Measurements from ENCODE around the gene COA3. TPM values are rescaled to one million over a fixed set of nuclear protein-coding genes. Genes with fewer than 3 reads are reported as not detected.

Gene COA3
- polyA plus RNA-seq, 1 of the 3 experiments (the other 2 are of a cell fraction), result 103 TPM

- no peak overlapping the region for H3K4me2 ChIP-seq
- ChIA-PET CTCF (interaction anchor here (0.6 to 4.8 kb wide), 3 partner anchors 11 to 1233 kb away, joined by 5 to 37 read pairs (median 7); partner anchors contain the start of gene PSMC3IP), POLR2A (no interaction called here)
- peaks cover 3% of the 10 kb centered on the region for H3F3A ChIP-seq (replicated peaks; ENCODE audit: insufficient read depth)
- no peaks in the 10 kb centered on the region for H3K9me2 ChIP-seq
- H2AFZ ChIP-seq (ENCODE audit: low read depth), result no peak overlapping the region
- H3K9ac ChIP-seq, result no peak overlapping the region
- peaks cover 8% of the 10 kb centered on the region; the same call in 1 of the 2 replicates for H3K27me3 ChIP-seq (ENCODE audit: insufficient read depth)
- WGBS (ENCODE audit: low lambda C conversion rate), result 74% methylated on average over 7 of the region's 7 CpGs
- H3K9me3 ChIP-seq, result no peaks in the 10 kb centered on the region
- TF ChIP-seq NRF1 (IDR thresholded peaks at IDR 0.05; ENCODE audit: low read depth, low read length), result no peak
- TF ChIP-seq TEAD4 (IDR thresholded peaks at IDR 0.05; ENCODE audit: borderline replicate concordance, insufficient read depth), result no peak
- no peak for TF ChIP-seq PBX3 (IDR thresholded peaks at IDR 0.05)
- TF ChIP-seq REST (IDR thresholded peaks at IDR 0.05; ENCODE audit: low read depth, low read length), result no peak
- no peak for TF ChIP-seq JUND (IDR thresholded peaks at IDR 0.05)
- no peak for TF ChIP-seq RXRA (IDR thresholded peaks at IDR 0.05; ENCODE audit: borderline replicate concordance, low read depth)
- TF ChIP-seq ELF1 (IDR thresholded peaks at IDR 0.05), result no peak
- TF ChIP-seq RFX5 (IDR thresholded peaks at IDR 0.05; ENCODE audit: low read length), result no peak
- no peak for TF ChIP-seq FOSL2 (IDR thresholded peaks at IDR 0.05; ENCODE audit: borderline replicate concordance, low read depth)
- no peak for TF ChIP-seq USF2 (IDR thresholded peaks at IDR 0.05; ENCODE audit: borderline replicate concordance, low read depth, low read length)
- no peak for TF ChIP-seq EZH2phosphoT487 (IDR thresholded peaks at IDR 0.05; ENCODE audit: borderline replicate concordance, low read depth)
- no peak for TF ChIP-seq RAD21 (IDR thresholded peaks at IDR 0.05; ENCODE audit: low read length)
- no peak for TF ChIP-seq IRF3 (IDR thresholded peaks at IDR 0.05; ENCODE audit: low read depth, low read length)
- TF ChIP-seq MXI1 (IDR thresholded peaks at IDR 0.05; ENCODE audit: low read depth, low read length), result no peak
- TF ChIP-seq ZBTB33 (IDR thresholded peaks at IDR 0.05; ENCODE audit: borderline replicate concordance, low read depth), result no peak
- no peak overlapping the region for H3K27ac ChIP-seq (ENCODE audit: low read depth in 2 of 2, low read length in 1 of 2)
- H3K79me2 ChIP-seq (ENCODE audit: insufficient read depth), result no peaks in the 10 kb centered on the region
- H3K4me1 ChIP-seq (ENCODE audit: control insufficient read depth in 1 of 2, insufficient read depth in 2 of 2, low read depth in 1 of 2, low read length in 1 of 2), result no peaks in the 10 kb centered on the region; a peak in 1 of 4 replicates
- no peaks in the 10 kb centered on the region for H3K36me3 ChIP-seq (replicated peaks in 1 of 2; ENCODE audit: control insufficient read depth in 1 of 2, insufficient read depth in 2 of 2, low read length in 1 of 2)
- H3K4me3 ChIP-seq (ENCODE audit: low read depth in 2 of 2, low read length in 1 of 2), result no peak overlapping the region
- H4K20me1 ChIP-seq (ENCODE audit: insufficient read depth), result no peaks in the 10 kb centered on the region
- no peak for DNase-seq
Measured at GRCh38 chr17:42751628-42752027, 46.9 kb downstream of the COA3 start.

All from SK-N-SH (cell line).